ENCODE measurements around the gene IMPDH1. TPM values are rescaled to one million over a fixed set of nuclear protein-coding genes. Genes with fewer than 3 reads are reported as not detected.
"Not testable (repeated sequence)": the region's sequence is repeated elsewhere in the genome, so short reads cannot be mapped to it uniquely, and the experiment has no call there.

IMPDH1 gene
- total RNA-seq (10 to 100 TPM; 23.5 to 36.3 (median 28.7) TPM), polyA plus RNA-seq (10 to 100 TPM; 16.6 to 39.7 (median 16.8) TPM)

DNA sequence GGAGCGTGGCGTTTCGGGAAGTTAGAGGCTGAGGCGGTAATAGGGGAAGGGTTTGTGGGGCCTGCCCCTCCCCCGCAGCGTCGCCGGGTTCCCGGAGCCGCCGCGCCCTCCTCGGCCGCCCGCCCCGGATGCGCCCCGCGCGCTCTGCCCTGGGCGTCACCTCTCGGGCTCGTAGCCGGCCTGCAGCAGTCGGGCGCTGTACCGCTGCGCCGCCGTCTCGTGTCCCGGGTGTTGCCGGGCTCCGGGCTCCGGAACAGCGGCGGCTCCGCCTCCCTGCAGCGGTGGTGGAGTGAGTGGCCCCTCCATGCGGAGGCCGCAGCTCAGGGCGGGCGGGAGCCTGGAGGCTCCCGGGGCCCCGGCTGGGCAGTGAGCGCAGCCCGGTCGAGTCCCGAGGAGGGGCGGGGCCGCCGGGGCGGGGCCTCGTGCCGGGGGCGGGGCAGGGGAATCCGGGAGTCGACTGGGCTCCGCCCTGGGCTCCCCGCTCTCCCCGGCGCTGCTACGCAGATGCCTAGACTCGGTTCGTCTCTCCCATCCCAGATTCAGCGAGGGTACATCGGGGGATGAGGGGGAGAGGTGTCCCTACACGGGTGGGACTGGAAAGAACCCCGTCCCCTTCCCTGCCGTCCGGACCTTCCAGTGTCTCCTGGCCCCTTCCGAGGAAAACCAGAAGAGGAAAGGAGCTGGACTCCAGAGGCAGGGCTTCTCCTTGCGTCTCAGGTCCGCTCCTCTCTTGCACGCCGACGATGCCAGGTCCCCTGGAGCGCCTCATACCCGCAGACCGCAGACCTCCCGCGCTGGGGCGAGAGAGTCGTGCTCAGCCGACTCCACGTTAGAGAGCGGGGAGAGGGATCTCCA, at the start of gene IMPDH1:
Gene IMPDH1, minus strand, starts transcription at position 387 of the 855 bp plus-strand sequence. Its CDS starts 81 bp downstream, at position 306.
- TF ChIP-seq EP300 (IDR thresholded peaks at IDR 0.05) (no peak), POLR2A (IDR thresholded peaks at IDR 0.05) (peak in 1 of 2 donors; percentile 52), POLR2AphosphoS5 (IDR thresholded peaks at IDR 0.05) (peak; percentile 81 to 87 (median 82))
- TF ChIP-seq, protein P1, sequence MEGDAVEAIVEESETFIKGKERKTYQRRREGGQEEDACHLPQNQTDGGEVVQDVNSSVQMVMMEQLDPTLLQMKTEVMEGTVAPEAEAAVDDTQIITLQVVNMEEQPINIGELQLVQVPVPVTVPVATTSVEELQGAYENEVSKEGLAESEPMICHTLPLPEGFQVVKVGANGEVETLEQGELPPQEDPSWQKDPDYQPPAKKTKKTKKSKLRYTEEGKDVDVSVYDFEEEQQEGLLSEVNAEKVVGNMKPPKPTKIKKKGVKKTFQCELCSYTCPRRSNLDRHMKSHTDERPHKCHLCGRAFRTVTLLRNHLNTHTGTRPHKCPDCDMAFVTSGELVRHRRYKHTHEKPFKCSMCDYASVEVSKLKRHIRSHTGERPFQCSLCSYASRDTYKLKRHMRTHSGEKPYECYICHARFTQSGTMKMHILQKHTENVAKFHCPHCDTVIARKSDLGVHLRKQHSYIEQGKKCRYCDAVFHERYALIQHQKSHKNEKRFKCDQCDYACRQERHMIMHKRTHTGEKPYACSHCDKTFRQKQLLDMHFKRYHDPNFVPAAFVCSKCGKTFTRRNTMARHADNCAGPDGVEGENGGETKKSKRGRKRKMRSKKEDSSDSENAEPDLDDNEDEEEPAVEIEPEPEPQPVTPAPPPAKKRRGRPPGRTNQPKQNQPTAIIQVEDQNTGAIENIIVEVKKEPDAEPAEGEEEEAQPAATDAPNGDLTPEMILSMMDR (IDR thresholded peaks at IDR 0.05), result no peak
- Histone ChIP-seq H3K4me1 (peaks cover 0 to 47% (median 38%) of the 10 kb centered on the region in 4 donors), H3K36me3 (no peaks in the 10 kb centered on the region), H3K9me3 (no peaks in the 10 kb centered on the region), H3K4me3 (peak within 1 kb of the TSS; percentile 57 to 73 (median 64)), H3K27ac (peak within 1 kb of the TSS; percentile 91 to 94 (median 94)), H3K27me3 (no peaks in the 10 kb centered on the region)
- DNase-seq, result peak; percentile 96
- WGBS, 2 donors, result 0 to 1% methylated on average over 87 of the region's 87 CpGs
- intact Hi-C loops (cut with DNase I), result loop anchor here (5.0 kb wide), 1 partner anchor 823 kb away; the partner anchor contains the start of genes ARF5 and GCC1

DNA sequence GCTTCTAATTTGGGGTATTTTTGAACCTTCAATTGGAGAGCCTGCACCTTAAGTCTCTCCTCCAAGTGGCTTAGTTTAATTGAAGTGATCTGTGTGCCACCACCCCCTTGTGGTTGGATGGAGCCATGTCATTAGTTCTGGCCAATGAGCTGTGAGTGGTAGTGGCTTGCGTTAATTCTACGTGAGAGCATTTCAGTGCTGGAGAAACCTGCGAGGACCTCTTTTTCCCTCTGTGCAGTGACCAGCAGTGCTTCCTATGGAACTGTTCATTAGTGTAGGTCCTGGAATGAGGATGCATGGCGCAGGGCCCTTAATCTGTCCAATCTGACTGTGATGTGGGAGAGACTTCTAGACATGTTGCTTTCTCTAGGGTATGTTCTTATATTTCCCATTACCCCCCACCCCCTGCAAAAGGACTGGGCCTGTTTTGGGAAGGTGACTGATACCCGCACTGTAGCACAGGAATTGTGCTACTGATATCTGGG, 49.7 kb upstream of the IMPDH1 start:
- peak; percentile 73 for DNase-seq
- Histone ChIP-seq H3K4me1 (peaks cover 0 to 35% (median 30%) of the 10 kb centered on the region in 4 donors), H3K27ac (no peak overlapping the region), H3K4me3 (no peak overlapping the region), H3K9me3 (no peaks in the 10 kb centered on the region), H3K36me3 (no peaks in the 10 kb centered on the region), H3K27me3 (no peaks in the 10 kb centered on the region)
- WGBS, 2 donors, result 33 to 42% methylated on average over 5 of the region's 5 CpGs
- TF ChIP-seq, protein P1 (IDR thresholded peaks at IDR 0.05), result peak; percentile 50 to 89 (median 76)
- TF ChIP-seq EP300 (IDR thresholded peaks at IDR 0.05), result no peak
- intact Hi-C loops (cut with DNase I), result loop anchor here (1.0 to 2.0 kb wide), 2 partner anchors 32 to 61 kb away; no protein-coding TSS in a partner anchor

DNA sequence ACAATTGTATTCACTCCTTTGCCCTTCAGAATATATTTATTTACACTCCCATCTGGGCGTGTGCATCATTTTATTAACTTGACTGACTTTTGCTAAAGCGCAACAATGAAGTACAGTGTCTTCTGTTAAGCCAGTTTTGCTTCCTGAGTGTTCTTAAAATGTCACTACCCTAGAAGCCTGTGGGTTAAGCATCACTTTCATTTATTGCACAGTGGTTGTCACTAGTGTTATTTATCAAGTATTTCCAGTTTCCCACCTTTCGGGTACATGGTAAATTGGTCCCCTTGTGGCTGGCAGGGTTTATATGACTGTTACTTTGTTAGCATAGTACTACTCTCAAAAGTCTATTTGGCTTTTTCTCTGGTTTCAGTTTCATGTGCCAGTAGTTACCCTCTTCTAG, 49.2 kb upstream of the IMPDH1 start:
- peaks cover 0 to 40% (median 34%) of the 10 kb centered on the region in 4 donors for H3K4me1 ChIP-seq
- DNase-seq, result no peak
- H3K4me3 ChIP-seq, result no peak overlapping the region
- no peaks in the 10 kb centered on the region for H3K36me3 ChIP-seq
- H3K9me3 ChIP-seq, result no peaks in the 10 kb centered on the region
- H3K27me3 ChIP-seq, result no peaks in the 10 kb centered on the region
- WGBS, 2 donors, result 19 to 53% methylated on average over 3 of the region's 3 CpGs
- H3K27ac ChIP-seq, result peak overlapping the region in 2 of 4 donors; percentile 24 to 94
- no peak for TF ChIP-seq POLR2AphosphoS5 (IDR thresholded peaks at IDR 0.05)
- intact Hi-C loops (cut with DNase I), result loop anchor here (1.0 to 2.0 kb wide), 2 partner anchors 32 to 60 kb away; no protein-coding TSS in a partner anchor

DNA sequence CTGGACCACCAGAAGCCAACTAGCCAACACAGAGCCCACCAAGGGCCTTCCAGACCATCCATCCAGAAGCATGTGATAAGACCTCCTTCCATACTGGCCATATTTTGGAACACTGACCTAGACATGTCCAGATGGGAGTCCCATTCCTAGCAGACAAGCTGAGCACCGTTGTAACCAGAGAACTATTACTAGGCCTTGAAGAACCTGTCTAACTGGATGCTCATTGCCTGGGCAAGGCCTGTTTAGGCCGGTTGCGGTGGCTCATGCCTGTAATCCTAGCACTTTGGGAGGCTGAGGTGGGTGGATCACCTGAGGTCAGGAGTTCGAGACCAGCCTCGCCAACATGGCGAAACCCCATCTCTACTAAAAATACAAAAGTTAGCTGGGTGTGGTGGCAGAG, 47.6 kb upstream of the IMPDH1 start:
- peak overlapping the region in 2 of 4 donors; percentile 1 to 94 for H3K27ac ChIP-seq
- 81 to 86% methylated on average over 6 of the region's 6 CpGs for WGBS, 2 donors
- not testable (repeated sequence) for H3K9me3 ChIP-seq, H3K36me3 ChIP-seq, DNase-seq, H3K4me3 ChIP-seq, H3K27me3 ChIP-seq
- intact Hi-C loops (cut with DNase I), result loop anchor here (2.0 kb wide), 1 partner anchor 51 kb away; no protein-coding TSS in a partner anchor
- H3K4me1 ChIP-seq, result peaks cover 0 to 45% (median 39%) of the 10 kb centered on the region in 4 donors

DNA sequence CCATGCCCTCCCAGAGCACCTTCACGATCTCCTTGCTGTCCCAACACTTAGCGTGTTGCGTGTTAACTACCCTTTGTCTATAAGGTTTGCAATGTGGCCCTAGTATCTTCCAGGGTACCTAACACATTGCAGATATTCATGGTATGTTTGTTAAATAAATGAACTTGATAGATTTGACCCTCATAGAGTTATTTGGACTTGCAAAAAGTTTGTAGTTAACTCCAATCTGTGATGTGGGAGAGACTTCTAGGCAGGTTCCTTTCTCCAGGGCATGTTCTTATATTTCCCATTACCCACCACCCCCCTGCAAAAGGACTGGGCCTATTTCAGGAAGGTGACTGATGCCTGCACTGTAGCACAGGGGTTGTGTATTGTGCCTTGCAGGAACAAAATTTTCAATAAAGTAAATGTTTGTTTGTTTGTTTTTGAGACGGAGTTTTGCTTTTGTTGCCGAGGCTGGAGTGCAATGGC, 46.5 kb upstream of the IMPDH1 start:
- Histone ChIP-seq H3K27ac (peak overlapping the region; percentile 87 to 94 (median 91)), H3K4me1 (peaks cover 0 to 45% (median 39%) of the 10 kb centered on the region in 4 donors), H3K9me3 (no peaks in the 10 kb centered on the region), H3K36me3 (no peaks in the 10 kb centered on the region), H3K27me3 (no peaks in the 10 kb centered on the region), H3K4me3 (peak overlapping the region; percentile 64 to 92 (median 83))
- 3 to 11% methylated on average over 5 of the region's 5 CpGs for WGBS, 2 donors
- intact Hi-C loops (cut with DNase I), result loop anchor here (2.0 kb wide), 1 partner anchor 49 kb away; no protein-coding TSS in a partner anchor
- DNase-seq, result no peak
- TF ChIP-seq EP300 (IDR thresholded peaks at IDR 0.05) (no peak), POLR2AphosphoS5 (IDR thresholded peaks at IDR 0.05) (no peak), POLR2A (IDR thresholded peaks at IDR 0.05) (no peak)
- TF ChIP-seq, protein P1 (IDR thresholded peaks at IDR 0.05), result no peak

Measured in sigmoid colon (tissue), 7 donors.